ENCODE measurements around the gene NGDN.

- TF ChIP-seq CTCF (IDR thresholded peaks at IDR 0.05) (no peak), EP300 (IDR thresholded peaks at IDR 0.05) (no peak)
Measured at GRCh38 chr14:23460960-23461359, 8.5 kb upstream of the NGDN start.
